Upper lobe of left lung (tissue), 6 donors: ENCODE results near the gene SHKBP1. TPM values are rescaled to one million over a fixed set of nuclear protein-coding genes. Genes with fewer than 3 reads are reported as not detected.

Experiments used
- ATAC-seq, 2 donors: fragments of 200-7000 bp; cut with Tn5 transposase; one replicate each; pipeline ENCODE4 v1.9.1; 2022; ENCODE audit warnings: mild to moderate bottlenecking in 2 of 2, moderate library complexity in 2 of 2; ENCODE audit not compliant: low FRiP score in 2 of 2
- DNase-seq, 2 donors: peaks; one replicate each; pipeline ENCODE4 v3.0.0-alpha.2; 2019 to 2020
- H3K27ac ChIP-seq, 4 donors: fragments of 200-600 bp; sonication (generic); one replicate each; pipeline ENCODE4 v1.5.1; 2016 to 2019
- H3K27me3 ChIP-seq, 4 donors: fragments of 200-600 bp; sonication (generic); one replicate each; pipeline ENCODE4 v1.5.1; 2017 to 2019
- H3K36me3 ChIP-seq, 4 donors: fragments of 200-600 bp; sonication (generic); one replicate each; pipeline ENCODE4 v1.5.1; 2016 to 2019
- H3K4me1 ChIP-seq, 4 donors: fragments of 200-600 bp; sonication (generic); one replicate each; pipeline ENCODE4 v1.5.1; 2018 to 2019
- H3K4me3 ChIP-seq, 4 donors: fragments of 200-600 bp; sonication (generic); one replicate each; pipeline ENCODE4 v1.5.1; 2017 to 2019; ENCODE audit warnings: mild to moderate bottlenecking in 2 of 4, moderate library complexity in 1 of 4
- H3K9me3 ChIP-seq, 4 donors: fragments of 200-600 bp; sonication (generic); one replicate each; pipeline ENCODE4 v1.5.1; 2018 to 2019
- EP300 ChIP-seq, 4 donors: sonication (generic); formaldehyde crosslinking; IDR thresholded peaks; one replicate each; pipeline ENCODE4 v1.5.1; 2017; ENCODE audit warnings: antibody characterized with exemption in 4 of 4, control low read depth in 2 of 4
- POLR2A ChIP-seq, 4 donors: fragments of 450-650 bp; IDR thresholded peaks; one replicate each; pipeline ENCODE4 v1.5.1; 2016 to 2017; ENCODE audit warnings: antibody characterized with exemption in 4 of 4, mild to moderate bottlenecking in 2 of 4
- POLR2AphosphoS5 ChIP-seq, 2 donors: sonication (generic); formaldehyde crosslinking; IDR thresholded peaks; one replicate each; pipeline ENCODE4 v1.5.1; 2017; ENCODE audit warnings: antibody characterized with exemption in 2 of 2
- WGBS, 2 donors: methylation state at CpG; one replicate each; pipeline ENCODE4 v1.1.5; 2017 to 2018; 5-methylcytosine and 5-hydroxymethylcytosine counted together
- total RNA-seq, 6 donors: library from RNA; depleted of rRNA in 4 of 6; stranded (reverse); fragments of >200 nt in 4 of 6; gene quantifications; one replicate each; pipeline versions ENCODE4 v1.1.0 to v1.2.1, GENCODE V29; 2016 to 2021
- TF ChIP-seq, protein P1 (sequence below), 6 experiments: fragments of 450-650 bp in 4 of 6; fragments of 200-600 bp in 2 of 6; sonication (generic) in 2 of 6; IDR thresholded peaks; one replicate each; pipeline ENCODE4 v1.5.1; 2016 to 2019; ENCODE audit warnings: antibody characterized with exemption in 6 of 6
- donor health status: DM: no; HTN: no; CAD: no; lungs with moderate emphysema.
- donor health status: DM: no; HTN: yes; CAD: no; lungs with severe emphysema.

Gene SHKBP1
- total RNA-seq, 6 donors from 2014 or later: 60.6 to 232 (median 90.2) TPM

DNA sequence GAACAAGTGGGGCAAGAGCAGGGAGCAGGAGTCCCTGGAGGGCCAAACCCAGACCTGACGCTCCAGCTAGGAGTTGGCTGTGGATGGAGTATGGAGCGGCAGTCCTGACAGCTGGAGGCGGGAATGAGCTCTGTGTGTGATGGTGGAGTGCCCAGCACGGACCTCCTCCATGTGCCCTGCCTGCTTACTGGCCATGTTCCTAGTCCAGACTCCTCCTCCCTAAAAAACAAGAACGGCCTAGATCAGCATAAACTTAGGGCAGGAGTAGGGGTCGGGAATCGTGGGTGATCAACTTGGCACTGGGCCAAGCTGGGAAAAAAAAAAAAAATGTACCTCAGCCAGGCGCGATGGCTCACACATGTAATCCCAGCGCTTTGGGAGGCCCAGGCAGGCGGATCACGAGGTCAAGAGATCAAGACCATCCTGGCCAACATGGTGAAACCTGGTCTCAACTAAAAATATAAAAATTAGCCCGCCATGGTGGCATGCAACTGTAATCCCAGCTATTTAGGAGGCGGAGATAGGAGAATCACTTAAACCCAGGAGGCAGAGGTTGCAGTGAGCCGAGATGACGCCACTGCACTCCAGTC lies 54.0 kb downstream of the SHKBP1 start:
- Histone ChIP-seq H3K4me1 (peaks cover 6 to 10% (median 6%) of the 10 kb centered on the region in 4 donors), H3K9me3 (no peaks in the 10 kb centered on the region), H3K36me3 (peaks cover 0 to 17% (median 13%) of the 10 kb centered on the region in 4 donors), H3K27ac (no peak overlapping the region), H3K27me3 (no peaks in the 10 kb centered on the region), H3K4me3 (no peak overlapping the region)
- no peak for TF ChIP-seq EP300 (IDR thresholded peaks at IDR 0.05)
- no peak for TF ChIP-seq POLR2A (IDR thresholded peaks at IDR 0.05)
- TF ChIP-seq, protein P1, sequence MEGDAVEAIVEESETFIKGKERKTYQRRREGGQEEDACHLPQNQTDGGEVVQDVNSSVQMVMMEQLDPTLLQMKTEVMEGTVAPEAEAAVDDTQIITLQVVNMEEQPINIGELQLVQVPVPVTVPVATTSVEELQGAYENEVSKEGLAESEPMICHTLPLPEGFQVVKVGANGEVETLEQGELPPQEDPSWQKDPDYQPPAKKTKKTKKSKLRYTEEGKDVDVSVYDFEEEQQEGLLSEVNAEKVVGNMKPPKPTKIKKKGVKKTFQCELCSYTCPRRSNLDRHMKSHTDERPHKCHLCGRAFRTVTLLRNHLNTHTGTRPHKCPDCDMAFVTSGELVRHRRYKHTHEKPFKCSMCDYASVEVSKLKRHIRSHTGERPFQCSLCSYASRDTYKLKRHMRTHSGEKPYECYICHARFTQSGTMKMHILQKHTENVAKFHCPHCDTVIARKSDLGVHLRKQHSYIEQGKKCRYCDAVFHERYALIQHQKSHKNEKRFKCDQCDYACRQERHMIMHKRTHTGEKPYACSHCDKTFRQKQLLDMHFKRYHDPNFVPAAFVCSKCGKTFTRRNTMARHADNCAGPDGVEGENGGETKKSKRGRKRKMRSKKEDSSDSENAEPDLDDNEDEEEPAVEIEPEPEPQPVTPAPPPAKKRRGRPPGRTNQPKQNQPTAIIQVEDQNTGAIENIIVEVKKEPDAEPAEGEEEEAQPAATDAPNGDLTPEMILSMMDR (IDR thresholded peaks at IDR 0.05): no peak
- no peak for TF ChIP-seq POLR2AphosphoS5 (IDR thresholded peaks at IDR 0.05)
- DNase-seq: no peak
- 70 to 80% methylated on average over 16 of the region's 16 CpGs for WGBS, 2 donors
- no peak for ATAC-seq

DNA sequence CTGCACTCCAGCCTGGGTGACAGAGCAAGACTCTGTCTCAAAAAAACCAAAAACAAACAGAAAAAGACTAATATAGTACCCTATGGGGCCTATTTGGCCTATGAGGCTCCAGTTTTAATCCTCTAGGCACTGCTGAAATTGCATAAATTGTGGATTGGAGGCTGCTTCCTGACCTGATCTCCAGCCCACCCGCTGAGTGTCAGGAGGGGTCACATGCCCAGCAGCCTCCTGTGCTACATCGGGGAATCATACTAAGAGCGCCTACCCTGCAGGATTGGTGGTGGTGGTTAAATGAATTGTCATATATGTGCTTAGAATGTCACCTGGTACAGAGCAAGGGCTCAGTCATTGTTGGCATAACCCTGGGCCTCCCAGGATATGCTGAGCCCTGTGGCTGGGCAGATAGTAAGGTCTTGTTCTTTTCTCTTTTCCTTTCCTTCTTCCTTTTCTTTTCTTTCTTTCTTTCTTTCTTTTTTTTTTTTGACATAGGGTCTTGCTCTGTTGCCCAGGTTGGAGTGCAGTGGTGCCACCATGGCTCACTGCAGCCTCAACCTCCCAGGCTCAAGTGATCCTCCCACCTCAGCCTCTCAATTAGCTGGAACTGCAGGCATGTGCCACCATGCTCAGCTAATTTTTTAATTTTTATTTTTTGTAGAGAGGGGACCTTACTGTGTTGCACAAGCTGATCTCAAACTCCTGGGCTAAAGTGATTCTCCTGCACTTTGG lies 55.8 kb downstream of the SHKBP1 start:
- Histone ChIP-seq H3K27ac (no peak overlapping the region), H3K36me3 (peaks cover 0 to 11% (median 4%) of the 10 kb centered on the region in 4 donors)

DNA sequence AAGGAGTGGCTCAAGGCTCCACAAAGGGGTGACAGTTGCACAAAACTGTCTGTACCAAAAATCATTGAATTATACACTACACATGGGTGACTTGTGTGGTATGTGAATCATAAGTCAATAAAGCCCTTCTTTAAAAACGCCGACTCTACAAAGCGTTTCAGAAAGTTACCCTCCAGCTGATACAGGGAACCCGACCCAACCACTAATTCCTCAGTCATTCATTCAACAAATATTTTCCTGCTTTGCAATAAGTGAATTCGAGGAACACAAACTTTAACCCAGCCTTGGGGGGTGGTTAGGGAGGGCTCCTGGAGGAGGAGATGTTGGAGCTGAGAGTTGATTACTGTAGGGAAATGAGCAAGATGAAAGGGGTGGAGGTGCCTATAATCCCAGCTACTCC lies 56.5 kb downstream of the SHKBP1 start:
- TF ChIP-seq, protein P1 (IDR thresholded peaks at IDR 0.05): no peak
- Histone ChIP-seq H3K27me3 (no peaks in the 10 kb centered on the region), H3K36me3 (peaks cover 0 to 11% (median 4%) of the 10 kb centered on the region in 4 donors), H3K4me3 (no peak overlapping the region), H3K4me1 (peaks cover 6 to 10% (median 6%) of the 10 kb centered on the region in 4 donors), H3K27ac (no peak overlapping the region), H3K9me3 (no peaks in the 10 kb centered on the region)
- ATAC-seq (no peak), DNase-seq (no peak)
- WGBS, 2 donors: 81 to 93% methylated on average over 5 of the region's 5 CpGs

More for the DNA sequence above, 55.8 kb downstream of the SHKBP1 start:
- Histone ChIP-seq H3K27me3 (no peaks in the 10 kb centered on the region), H3K9me3 (no peaks in the 10 kb centered on the region), H3K4me1 (peaks cover 6 to 10% (median 6%) of the 10 kb centered on the region in 4 donors), H3K4me3 (no peak overlapping the region)
- TF ChIP-seq, protein P1 (IDR thresholded peaks at IDR 0.05): no peak
- TF ChIP-seq POLR2A (IDR thresholded peaks at IDR 0.05) (no peak), POLR2AphosphoS5 (IDR thresholded peaks at IDR 0.05) (no peak), EP300 (IDR thresholded peaks at IDR 0.05) (no peak)
- no peak for ATAC-seq
- no peak for DNase-seq
- 79 to 88% methylated on average over 3 of the region's 3 CpGs for WGBS, 2 donors

DNA sequence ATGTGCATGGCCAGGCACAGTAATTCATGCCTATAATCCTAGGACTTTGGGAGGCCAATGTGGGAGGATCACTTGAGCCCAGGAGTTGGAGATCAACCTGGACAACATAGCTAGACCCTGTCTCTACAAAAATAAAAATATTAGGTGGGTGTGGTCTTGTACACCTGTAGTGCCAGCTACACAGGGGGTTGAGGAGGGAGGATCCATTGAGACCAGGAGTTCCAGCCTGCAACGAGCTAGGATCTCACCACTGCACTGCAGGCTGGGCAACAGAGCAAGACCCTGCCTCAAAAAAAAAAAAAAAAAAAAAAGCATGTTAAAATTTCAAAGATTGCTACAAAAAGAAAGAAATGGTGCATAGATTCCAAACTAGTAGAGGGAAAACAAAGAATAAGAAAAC lies 61.7 kb downstream of the SHKBP1 start:
- ATAC-seq: no peak
- Histone ChIP-seq H3K27ac (no peak overlapping the region), H3K36me3 (no peaks in the 10 kb centered on the region), H3K27me3 (no peaks in the 10 kb centered on the region), H3K4me3 (no peak overlapping the region), H3K4me1 (peaks cover 7 to 17% (median 13%) of the 10 kb centered on the region in 4 donors), H3K9me3 (no peaks in the 10 kb centered on the region)
- TF ChIP-seq, protein P1 (IDR thresholded peaks at IDR 0.05): no peak
- TF ChIP-seq EP300 (IDR thresholded peaks at IDR 0.05): no peak
- 64 to 73% methylated on average over 1 of the region's 1 CpG for WGBS, 2 donors
- DNase-seq: no peak

DNA sequence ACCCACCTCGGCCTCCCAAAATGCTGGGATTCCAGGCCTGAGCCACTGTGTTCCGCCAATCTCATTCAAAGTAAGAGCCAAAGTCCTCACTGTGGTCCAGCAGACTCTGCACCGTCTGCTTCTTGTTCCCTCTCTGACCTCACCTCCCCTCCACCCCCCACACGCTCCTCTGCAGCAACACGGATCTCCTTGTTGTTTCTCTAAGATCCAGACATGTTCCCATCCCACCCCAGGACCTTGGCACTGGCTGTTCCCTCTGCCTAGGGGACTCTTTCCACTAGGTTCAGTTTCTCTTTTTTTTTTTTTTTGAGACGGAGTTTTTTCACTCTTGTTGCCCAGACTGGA lies 62.9 kb downstream of the SHKBP1 start:
- 81 to 85% methylated on average over 6 of the region's 6 CpGs for WGBS, 2 donors
- H3K36me3 ChIP-seq: no peaks in the 10 kb centered on the region
- no peak overlapping the region for H3K27ac ChIP-seq
- no peaks in the 10 kb centered on the region for H3K9me3 ChIP-seq
- no peak for ATAC-seq
- no peaks in the 10 kb centered on the region for H3K27me3 ChIP-seq
- TF ChIP-seq EP300 (IDR thresholded peaks at IDR 0.05) (no peak), POLR2A (IDR thresholded peaks at IDR 0.05) (no peak), POLR2AphosphoS5 (IDR thresholded peaks at IDR 0.05) (no peak)
- TF ChIP-seq, protein P1 (IDR thresholded peaks at IDR 0.05): no peak
- H3K4me1 ChIP-seq: peaks cover 0 to 12% (median 6%) of the 10 kb centered on the region in 4 donors
- H3K4me3 ChIP-seq: no peak overlapping the region
- no peak for DNase-seq
